ENCODE measurements around the gene FTH1. TPM values are rescaled to one million over a fixed set of nuclear protein-coding genes. Genes with fewer than 3 reads are reported as not detected.

The FTH1 gene
- polyA plus RNA-seq, 1 donor from 2014 or later, result 597 TPM

- no peaks in the 10 kb centered on the region for H3K79me2 ChIP-seq (replicated peaks; ENCODE audit: insufficient read depth, low read length)
- no peaks in the 10 kb centered on the region for H3K27me3 ChIP-seq (ENCODE audit: insufficient read depth, low read depth, low read length)
- H3K9ac ChIP-seq (ENCODE audit: low read length), result no peak overlapping the region
- H3K27ac ChIP-seq (ENCODE audit: low read length), result no peak overlapping the region
- TF ChIP-seq TAF1 (IDR thresholded peaks at IDR 0.05; ENCODE audit: low read depth) (no peak), REST (IDR thresholded peaks at IDR 0.05; ENCODE audit: borderline replicate concordance) (no peak), RAD21 (conservative IDR thresholded peaks at IDR 0.05) (no peak), EZH2 (IDR thresholded peaks at IDR 0.05; ENCODE audit: borderline replicate concordance, insufficient read depth, low read length, poor library complexity, severe bottlenecking) (no peak), SMC3 (conservative IDR thresholded peaks at IDR 0.05; ENCODE audit: poor library complexity) (no peak), POLR2AphosphoS5 (IDR thresholded peaks at IDR 0.05) (no peak), MXI1 (conservative IDR thresholded peaks at IDR 0.05; ENCODE audit: poor library complexity, severe bottlenecking) (no peak), CTCF (IDR thresholded peaks at IDR 0.05; ENCODE audit: poor library complexity, severe bottlenecking) (no peak)
- no peaks in the 10 kb centered on the region for H3K9me3 ChIP-seq (ENCODE audit: low read length)
- no peaks in the 10 kb centered on the region for H4K20me1 ChIP-seq (ENCODE audit: insufficient read depth)
- no peaks in the 10 kb centered on the region for H3F3A ChIP-seq (ENCODE audit: insufficient read depth, low read length, poor library complexity, severe bottlenecking)
- H2AFZ ChIP-seq (ENCODE audit: low read depth, low read length), result no peak overlapping the region
- H3K4me2 ChIP-seq (ENCODE audit: low read length), result no peak overlapping the region
- no peaks in the 10 kb centered on the region for H3K9me2 ChIP-seq (ENCODE audit: insufficient read depth, low read length)
- no peak overlapping the region for H3K4me3 ChIP-seq (ENCODE audit: low read length)
- no peaks in the 10 kb centered on the region for H3K36me3 ChIP-seq (ENCODE audit: insufficient read depth, low read length)
Observed at GRCh38 chr11:61972672-61973475, 5.4 kb upstream of the FTH1 start.

- no peaks in the 10 kb centered on the region for H3K27me3 ChIP-seq (ENCODE audit: insufficient read depth, low read depth, low read length)
- no peak overlapping the region for H3K4me3 ChIP-seq (ENCODE audit: low read length)
- H3K9me2 ChIP-seq (ENCODE audit: insufficient read depth, low read length), result no peaks in the 10 kb centered on the region
- H3K36me3 ChIP-seq (ENCODE audit: insufficient read depth, low read length), result no peaks in the 10 kb centered on the region
- TF ChIP-seq EZH2 (IDR thresholded peaks at IDR 0.05; ENCODE audit: borderline replicate concordance, insufficient read depth, low read length, poor library complexity, severe bottlenecking) (no peak), REST (IDR thresholded peaks at IDR 0.05; ENCODE audit: borderline replicate concordance) (no peak), SMC3 (conservative IDR thresholded peaks at IDR 0.05; ENCODE audit: poor library complexity) (no peak), RAD21 (conservative IDR thresholded peaks at IDR 0.05) (no peak), POLR2AphosphoS5 (IDR thresholded peaks at IDR 0.05) (no peak)
- H3K4me2 ChIP-seq (ENCODE audit: low read length), result no peak overlapping the region
- no peaks in the 10 kb centered on the region for H3K79me2 ChIP-seq (replicated peaks; ENCODE audit: insufficient read depth, low read length)
- H3F3A ChIP-seq (ENCODE audit: insufficient read depth, low read length, poor library complexity, severe bottlenecking), result no peaks in the 10 kb centered on the region
- no peak overlapping the region for H3K27ac ChIP-seq (ENCODE audit: low read length)
- H2AFZ ChIP-seq (ENCODE audit: low read depth, low read length), result no peak overlapping the region
- H3K9me3 ChIP-seq (ENCODE audit: low read length), result no peaks in the 10 kb centered on the region
- no peak overlapping the region for H3K9ac ChIP-seq (ENCODE audit: low read length)
- no peaks in the 10 kb centered on the region for H4K20me1 ChIP-seq (ENCODE audit: insufficient read depth)
Observed at GRCh38 chr11:61972112-61972671, 4.8 kb upstream of the FTH1 start.
